ENCODE data around the gene TMEM259. TPM values are rescaled to one million over a fixed set of nuclear protein-coding genes. Genes with fewer than 3 reads are reported as not detected.

TMEM259 gene
- total RNA-seq, 4 donors from 2014 or later = 98.5 to 150 (median 124) TPM

GRCh38 chr19:1055886-1056620 is 35.1 kb upstream of the TMEM259 start:
- no peak for TF ChIP-seq CTCF (IDR thresholded peaks at IDR 0.05 in 4 of 5, conservative IDR thresholded peaks at IDR 0.05 in 1 of 5)
- no peak for TF ChIP-seq POLR2A (IDR thresholded peaks at IDR 0.05)
- Histone ChIP-seq H3K27me3 (no peaks in the 10 kb centered on the region), H3K9me3 (peaks cover 5 to 28% (median 6%) of the 10 kb centered on the region in 3 donors), H3K27ac (no peak overlapping the region), H3K4me1 (no peaks in the 10 kb centered on the region), H3K4me3 (no peak overlapping the region), H3K36me3 (peaks cover 0 to 59% of the 10 kb centered on the region in 2 donors)
- intact Hi-C loops (cut with DNase I; ENCODE audit: low total_unique reads) (no loop called here), in situ Hi-C loops (cut with MboI; ENCODE audit: low sequenced_read_pairs in 4 of 4) (no loop called here)
- DNase-seq = no peak
- no peak for ATAC-seq

- DNase-seq = no peak
- no peak overlapping the region for H3K4me3 ChIP-seq
- no peak overlapping the region for H3K27ac ChIP-seq
- in situ Hi-C loops (cut with MboI; ENCODE audit: low sequenced_read_pairs in 4 of 4) (no loop called here), intact Hi-C loops (cut with DNase I; ENCODE audit: low total_unique reads) (no loop called here)
- H3K4me1 ChIP-seq = no peaks in the 10 kb centered on the region
- H3K36me3 ChIP-seq = peaks cover 0 to 59% of the 10 kb centered on the region in 2 donors
- H3K9me3 ChIP-seq = peaks cover 5 to 28% (median 6%) of the 10 kb centered on the region in 3 donors
- H3K27me3 ChIP-seq = no peaks in the 10 kb centered on the region
- no peak for ATAC-seq
- TF ChIP-seq POLR2A (IDR thresholded peaks at IDR 0.05) = no peak
- no peak for TF ChIP-seq CTCF (IDR thresholded peaks at IDR 0.05 in 4 of 5, conservative IDR thresholded peaks at IDR 0.05 in 1 of 5)
These were observed 34.1 kb upstream of the TMEM259 start for GRCh38 chr19:1055028-1055425.

- Histone ChIP-seq H3K4me3 (no peak overlapping the region), H3K4me1 (no peaks in the 10 kb centered on the region), H3K27me3 (no peaks in the 10 kb centered on the region), H3K9me3 (peaks cover 5 to 28% (median 6%) of the 10 kb centered on the region in 3 donors), H3K36me3 (peaks cover 0 to 53% of the 10 kb centered on the region in 2 donors), H3K27ac (no peak overlapping the region)
- TF ChIP-seq POLR2A (IDR thresholded peaks at IDR 0.05) = no peak
- no peak for TF ChIP-seq CTCF (IDR thresholded peaks at IDR 0.05 in 4 of 5, conservative IDR thresholded peaks at IDR 0.05 in 1 of 5)
- DNase-seq = no peak
- intact Hi-C loops (cut with DNase I; ENCODE audit: low total_unique reads) (no loop called here), in situ Hi-C loops (cut with MboI; ENCODE audit: low sequenced_read_pairs in 4 of 4) (no loop called here)
- no peak for ATAC-seq
These were observed 33.4 kb upstream of the TMEM259 start for GRCh38 chr19:1054102-1055027.

- no peaks in the 10 kb centered on the region for H3K4me1 ChIP-seq
- peaks cover 5 to 23% (median 6%) of the 10 kb centered on the region in 3 donors for H3K9me3 ChIP-seq
- no peak overlapping the region for H3K27ac ChIP-seq
- ATAC-seq (no peak), DNase-seq (no peak)
- peaks cover 0 to 44% of the 10 kb centered on the region in 2 donors for H3K36me3 ChIP-seq
- no peak overlapping the region for H3K4me3 ChIP-seq
- intact Hi-C loops (cut with DNase I; ENCODE audit: low total_unique reads) (no loop called here), in situ Hi-C loops (cut with MboI; ENCODE audit: low sequenced_read_pairs in 4 of 4) (no loop called here)
- H3K27me3 ChIP-seq = no peaks in the 10 kb centered on the region
- TF ChIP-seq CTCF (IDR thresholded peaks at IDR 0.05 in 4 of 5, conservative IDR thresholded peaks at IDR 0.05 in 1 of 5) = no peak
- no peak for TF ChIP-seq POLR2A (IDR thresholded peaks at IDR 0.05)
These were observed 32.5 kb upstream of the TMEM259 start for GRCh38 chr19:1053176-1054101.

Measured in gastrocnemius medialis (tissue), 4 donors.